ENCODE data around the gene NT5M.

Gene NT5M

DNA sequence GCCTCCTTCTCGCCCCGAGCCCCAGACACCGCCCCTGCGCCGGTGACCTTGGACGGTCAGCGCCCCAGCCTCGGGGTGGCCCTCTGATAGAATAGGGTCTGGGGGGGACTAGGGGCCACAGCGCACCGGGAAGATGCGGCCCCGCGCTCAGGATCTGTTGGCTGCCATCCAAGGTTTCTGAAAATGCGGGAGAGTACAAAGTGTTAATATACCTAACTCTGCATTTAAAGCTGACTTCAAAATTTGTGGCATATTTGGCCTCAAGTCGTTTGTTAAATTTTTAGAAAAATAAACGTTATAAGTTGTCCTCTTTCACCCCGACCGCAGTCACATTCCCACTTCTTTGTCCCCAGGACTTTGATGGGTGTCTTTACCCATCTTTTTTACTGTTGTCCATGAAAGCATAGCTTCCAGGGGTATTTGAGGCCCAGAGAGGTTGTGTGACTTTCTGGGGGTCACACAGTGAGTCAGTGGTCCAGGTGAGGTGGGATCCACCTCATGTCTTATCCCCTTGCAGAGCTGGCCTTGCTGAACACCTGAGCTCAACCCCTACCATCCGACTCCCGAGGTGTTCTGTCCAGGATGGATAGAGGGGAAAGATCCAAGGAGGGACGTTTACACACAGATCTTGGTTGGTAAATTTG, 796 bp downstream of the NT5M start:
- no peak for DNase-seq (ENCODE audit: low read depth)

DNA sequence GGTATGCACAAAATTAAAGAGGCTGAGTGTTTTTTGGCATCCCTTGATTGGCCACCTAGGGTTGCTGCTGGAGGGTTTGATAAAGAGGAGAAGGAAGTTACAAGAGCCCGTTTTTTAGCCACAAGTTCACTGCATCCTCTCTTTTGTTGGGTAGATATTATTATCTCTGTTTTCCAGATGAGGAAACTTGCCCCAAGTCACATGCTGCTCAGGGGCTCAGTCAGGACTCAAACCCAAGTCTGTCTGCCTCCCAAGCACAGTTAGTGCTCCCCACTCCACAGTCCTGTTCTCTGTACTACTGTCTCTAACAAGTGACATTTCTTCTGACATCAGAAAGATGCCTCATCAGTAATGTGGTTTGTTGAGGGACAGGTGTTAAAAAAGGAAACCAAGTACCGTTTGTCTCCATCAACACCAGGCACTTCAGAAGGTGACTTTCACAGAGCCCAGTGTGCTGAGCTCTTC, 1.4 kb downstream of the NT5M start:
- no peak for DNase-seq (ENCODE audit: low read depth)

DNA sequence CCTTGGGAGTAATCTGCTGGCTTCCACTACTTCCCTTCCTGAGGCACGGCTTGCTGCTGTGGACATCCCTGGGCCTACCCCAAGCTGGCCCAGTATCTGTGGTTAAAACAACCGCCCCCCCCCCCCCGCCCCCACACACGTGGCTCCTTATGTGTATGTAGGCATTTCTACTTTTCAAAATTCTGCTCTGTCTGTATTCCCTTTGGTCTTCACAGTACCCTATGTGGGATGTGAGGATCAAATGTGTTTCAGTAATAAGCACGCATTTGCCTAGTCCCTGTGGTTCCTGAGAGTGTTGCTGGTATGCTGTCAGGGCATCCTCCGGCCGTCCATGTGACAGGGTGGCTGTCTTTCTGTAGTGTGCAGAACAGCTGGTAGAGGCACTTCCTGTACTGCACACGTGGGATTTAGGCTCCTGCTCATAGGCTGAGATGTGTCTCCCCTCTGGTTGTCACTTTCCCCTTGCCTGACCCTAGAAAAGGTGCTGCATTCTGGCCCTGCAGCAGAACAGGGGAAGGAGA, 2.2 kb downstream of the NT5M start:
- DNase-seq (ENCODE audit: low read depth) = peak; percentile 37

DNA sequence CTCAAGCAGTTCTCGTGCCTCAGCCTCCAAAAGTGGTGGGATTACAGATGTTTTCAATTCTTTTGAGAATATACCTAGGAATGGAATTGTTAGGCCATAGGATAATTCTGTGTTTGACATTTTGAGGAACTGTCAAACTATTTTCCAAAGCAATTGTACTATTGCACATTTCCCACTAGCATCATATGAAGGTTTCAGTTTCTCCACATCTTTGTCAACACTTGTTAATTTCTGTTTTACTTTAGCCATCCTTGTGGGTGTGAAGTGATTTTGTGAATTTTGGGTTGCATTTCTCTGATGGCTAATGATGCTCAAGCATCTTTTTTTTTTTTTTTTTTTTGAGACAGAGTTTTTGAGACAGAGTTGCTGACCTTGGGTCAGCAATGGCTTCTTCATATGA, 6.2 kb downstream of the NT5M start:
- no peak for DNase-seq (ENCODE audit: low read depth)

DNA sequence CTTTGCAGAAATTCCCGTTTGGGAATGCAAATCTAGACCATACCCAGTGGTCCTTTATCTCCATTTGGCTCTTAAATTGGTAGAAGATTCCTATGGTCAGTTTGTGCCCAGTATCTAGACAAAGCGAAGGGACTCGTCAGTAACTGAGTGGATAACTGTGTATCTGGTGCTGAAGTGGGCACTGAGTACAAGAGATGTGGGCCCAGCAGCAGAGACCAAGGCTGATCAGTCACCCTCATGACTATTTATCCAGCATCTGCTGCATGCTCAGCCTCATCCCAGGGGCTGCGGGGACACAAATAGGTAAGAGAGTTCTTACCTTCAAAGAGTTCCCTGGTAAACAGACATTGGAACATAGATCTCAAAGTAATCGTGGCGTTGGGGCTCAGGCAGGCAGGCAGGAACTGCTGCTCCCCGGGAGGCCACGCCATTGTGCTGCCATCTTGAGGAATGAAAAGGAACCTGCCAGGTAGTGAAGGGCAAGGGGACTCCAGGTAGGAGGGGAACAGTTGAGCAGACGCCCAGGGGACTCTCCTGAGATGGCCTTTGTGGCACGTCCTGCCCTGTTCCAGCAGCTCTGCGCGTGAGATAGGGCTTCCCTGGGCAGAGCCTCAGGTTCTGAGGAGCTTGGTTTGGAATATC, 10.3 kb downstream of the NT5M start:
- DNase-seq (ENCODE audit: low read depth) = peak; percentile 56

DNA sequence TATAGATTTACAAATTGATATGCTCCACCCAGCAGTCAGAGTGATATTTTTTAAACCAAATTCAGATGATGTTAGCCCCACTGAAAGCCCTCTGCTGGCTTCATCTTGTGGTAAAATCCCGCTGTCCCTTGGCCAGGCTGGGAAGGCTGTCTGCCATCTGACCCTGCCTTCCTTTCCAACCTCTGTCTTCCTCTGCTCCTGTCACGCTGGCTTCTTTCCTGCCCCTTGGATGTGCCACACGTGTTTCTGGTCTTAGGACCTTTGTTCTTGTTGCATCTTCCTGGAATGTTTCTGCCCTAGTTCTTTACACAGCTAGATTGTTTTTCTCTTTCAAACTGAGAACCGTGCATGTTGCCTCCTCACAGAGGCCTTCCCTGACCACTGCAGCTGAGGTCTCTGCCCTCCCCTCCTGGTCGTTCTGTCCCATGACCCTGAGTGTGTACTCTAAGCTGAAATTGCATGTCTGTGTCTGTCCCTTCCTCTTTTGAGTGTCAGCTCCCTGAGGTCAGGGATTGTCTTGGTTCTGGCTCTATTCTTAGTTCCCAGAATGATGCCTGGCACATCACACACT, 11.4 kb downstream of the NT5M start:
- no peak for DNase-seq (ENCODE audit: low read depth)

DNA sequence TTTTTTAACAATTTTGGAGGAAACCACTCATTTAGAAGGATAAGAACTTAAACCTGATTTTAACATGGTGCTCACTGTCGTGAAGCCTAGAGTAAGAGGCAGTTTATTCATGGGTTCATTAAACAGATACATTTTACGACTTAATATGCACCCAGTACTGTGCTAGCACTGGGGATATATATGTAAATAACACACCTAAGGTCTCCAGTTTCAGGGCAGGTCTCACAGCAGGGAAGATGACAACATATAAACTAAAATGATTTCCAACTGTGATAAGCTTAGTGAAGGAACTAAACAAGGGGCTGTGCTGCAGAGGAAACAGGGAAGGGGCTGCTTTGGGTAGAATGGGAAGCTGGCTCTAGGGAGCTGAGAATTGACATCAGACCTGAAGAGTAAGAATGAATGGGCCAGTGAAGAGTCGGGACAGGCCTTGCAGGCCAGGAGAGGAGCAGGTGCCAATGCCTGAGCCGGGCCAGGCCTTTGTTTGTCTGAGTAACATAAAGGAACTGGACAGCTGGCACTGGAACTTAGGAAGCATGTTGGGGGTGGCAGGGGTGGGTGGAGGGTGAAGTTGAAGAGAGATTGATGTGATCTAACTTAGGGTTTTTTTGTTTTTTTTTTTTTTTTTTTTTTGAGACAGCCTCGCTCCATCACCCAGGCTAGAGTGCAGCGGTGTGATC, 12.1 kb downstream of the NT5M start:
- no peak for DNase-seq (ENCODE audit: low read depth)

DNA sequence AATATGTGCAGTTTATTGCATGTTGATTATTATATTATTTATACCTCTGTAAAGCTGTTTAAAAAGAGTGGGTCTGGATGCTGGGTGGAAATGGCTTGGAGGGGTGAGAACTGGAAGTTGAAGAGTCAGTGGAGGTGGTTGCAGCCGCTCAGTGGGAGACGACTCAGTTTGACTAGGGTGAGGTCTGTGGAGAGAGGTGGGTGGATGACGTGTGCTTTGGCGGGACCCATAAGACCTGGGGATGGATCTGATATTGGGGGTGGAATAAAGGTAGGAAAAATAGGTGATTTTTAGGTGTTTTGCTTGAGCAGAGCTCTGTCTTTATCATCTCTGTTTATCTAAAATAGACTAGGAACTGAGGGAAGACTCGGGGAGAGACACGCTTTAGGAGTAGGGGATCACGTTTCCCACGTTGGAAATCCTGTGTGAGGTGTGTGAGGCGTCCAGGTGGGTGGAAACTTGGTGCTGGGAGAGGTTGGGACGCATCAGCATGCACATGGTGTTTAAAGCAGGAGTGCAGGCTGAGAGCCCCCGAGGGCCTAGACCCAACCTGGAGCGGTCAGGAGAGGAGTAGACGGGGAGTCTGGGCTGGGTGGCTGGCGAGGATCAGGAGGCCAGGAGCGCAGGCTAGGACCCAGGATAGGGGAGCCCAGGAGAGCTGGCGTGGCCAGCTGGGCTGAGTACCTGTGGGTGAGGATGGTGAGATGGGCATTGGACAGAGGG, 17.2 kb downstream of the NT5M start:
- DNase-seq (ENCODE audit: low read depth) = no peak

DNA sequence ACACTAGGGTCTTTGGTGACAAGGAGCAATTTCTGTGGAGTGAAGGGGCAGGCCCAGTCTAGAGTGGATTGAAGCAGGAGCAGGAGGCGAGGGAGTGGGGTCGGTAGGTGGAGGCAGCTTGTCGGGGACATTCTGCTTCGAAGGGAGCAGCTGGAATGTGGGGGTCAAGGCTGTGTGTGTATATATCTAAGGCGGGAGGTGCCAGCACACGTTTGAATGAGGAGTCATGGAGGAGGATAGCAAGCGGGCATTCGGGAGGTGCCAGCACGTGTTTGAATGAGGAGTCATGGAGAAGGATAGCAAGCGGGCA, 17.7 kb downstream of the NT5M start:
- no peak for DNase-seq (ENCODE audit: low read depth)

DNA sequence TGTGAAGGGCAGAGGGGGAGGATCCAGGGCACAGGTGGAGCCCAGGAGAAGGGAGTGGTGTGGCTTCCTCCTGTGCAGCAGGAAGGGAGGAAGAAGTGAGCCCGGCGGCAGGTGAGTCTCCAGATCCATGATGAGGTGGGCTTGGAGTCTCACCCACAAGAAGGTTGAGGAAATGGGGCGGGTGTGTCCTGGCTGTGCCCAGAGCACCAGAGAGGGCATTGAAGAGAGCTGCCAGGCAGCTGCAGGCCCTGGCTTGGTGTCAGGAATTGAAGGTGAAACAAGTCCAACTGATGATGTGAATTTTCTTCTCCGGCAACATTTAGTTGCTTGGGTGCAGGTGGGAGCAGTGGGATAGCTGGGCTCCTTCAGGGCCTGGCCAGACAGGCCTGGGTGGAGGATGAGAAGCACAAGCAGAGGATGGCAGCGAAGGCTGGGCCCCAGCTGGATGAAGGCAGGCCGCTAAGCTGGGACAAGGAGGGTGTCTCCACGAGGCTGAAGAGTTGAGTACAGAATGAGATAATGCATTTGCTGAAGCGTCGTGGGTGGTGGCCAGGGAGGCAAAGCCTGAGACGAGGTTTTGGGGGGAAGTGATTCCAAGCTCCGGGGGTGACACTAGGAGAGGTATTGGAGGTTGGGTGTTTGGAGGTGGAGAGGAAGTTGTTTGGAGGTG, 18.3 kb downstream of the NT5M start:
- no peak for DNase-seq (ENCODE audit: low read depth)

DNA sequence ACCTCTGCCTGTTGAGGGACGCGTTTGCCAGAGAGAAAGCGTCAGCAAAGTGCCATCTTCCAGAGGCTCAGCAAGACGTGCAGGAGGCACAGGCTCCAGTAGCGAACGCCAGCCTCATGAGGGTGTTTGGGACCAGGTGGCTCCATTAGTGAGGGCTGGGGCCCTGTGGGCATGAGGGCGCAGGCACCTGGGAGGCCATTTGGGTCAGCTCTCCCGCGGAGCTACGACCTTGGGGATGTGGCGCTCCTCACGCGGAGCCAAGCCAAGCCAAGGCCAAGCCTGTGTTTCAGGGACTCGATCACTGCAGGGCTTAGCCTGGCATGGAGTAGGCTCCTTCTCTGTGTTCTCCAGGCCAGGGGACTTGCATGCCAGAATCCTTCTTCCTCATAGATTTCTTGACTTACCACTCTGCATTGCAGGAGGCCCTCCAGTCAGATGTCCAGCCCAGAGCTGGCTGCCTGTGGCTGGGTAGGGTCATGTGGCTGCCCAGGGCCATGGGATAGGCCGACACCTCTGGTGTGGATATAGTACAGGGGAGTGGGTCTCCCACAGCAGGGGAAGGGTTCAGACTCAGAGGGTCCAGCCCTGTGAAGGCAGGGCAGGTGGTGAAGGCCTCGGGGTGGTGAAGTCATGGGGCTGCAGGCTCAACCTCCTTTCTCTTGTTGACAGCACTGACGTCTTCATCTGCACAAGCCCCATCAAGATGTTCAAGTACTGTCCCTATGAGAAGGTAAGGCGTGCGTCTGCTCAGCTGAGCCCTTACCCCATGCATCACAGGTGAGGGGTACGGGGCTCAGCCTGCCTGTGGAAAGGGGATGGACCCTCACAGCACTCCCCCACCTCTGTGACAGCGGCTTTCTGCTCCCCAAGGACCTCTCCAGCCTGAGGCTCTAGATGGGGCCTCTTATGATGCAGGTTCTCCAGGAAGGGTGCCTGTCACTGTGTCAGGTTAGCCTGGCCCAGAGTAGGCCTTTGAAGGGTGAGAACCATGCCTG, 19.6 kb downstream of the NT5M start:
- DNase-seq (ENCODE audit: low read depth) = no peak

DNA sequence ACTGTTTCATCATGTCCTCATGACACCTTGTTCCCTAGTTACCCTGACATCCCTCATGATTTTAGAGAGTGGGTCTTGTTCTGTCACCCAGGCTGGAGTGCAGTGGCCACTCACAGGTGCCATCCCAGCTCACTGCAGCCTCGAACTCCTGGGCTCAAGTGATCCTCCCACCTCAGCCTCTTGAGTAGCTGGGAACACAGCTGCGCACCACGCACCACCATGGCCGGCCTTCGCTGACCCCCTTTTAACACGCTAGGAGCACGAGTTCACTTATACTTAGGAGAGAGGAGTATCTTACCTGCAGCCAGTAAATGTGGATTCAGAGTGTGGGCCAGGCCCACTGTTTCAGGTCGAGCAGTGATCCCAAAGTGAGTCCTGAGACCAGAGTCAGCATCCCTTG, 21.4 kb downstream of the NT5M start:
- DNase-seq (ENCODE audit: low read depth) = no peak

DNA sequence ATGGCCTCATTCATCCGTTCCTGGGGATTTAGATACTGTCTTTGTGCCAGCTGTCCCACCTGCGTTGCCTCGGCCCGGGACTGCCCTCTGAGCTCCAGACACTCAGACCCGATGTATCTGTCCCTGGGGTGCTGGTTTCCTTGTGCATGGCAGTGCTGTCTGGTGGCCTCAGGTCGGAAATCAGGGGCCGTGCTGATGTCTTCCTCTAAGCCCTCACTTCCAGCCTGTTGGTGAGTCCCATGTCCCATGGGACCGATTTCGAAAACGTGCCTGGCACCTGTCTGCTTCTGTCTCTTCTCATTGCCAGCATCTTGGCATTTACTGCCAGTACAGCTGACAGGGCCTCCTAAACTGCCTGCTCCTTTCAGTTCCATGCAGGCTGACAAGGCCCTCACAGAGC, 22.1 kb downstream of the NT5M start:
- no peak for DNase-seq (ENCODE audit: low read depth)

DNA sequence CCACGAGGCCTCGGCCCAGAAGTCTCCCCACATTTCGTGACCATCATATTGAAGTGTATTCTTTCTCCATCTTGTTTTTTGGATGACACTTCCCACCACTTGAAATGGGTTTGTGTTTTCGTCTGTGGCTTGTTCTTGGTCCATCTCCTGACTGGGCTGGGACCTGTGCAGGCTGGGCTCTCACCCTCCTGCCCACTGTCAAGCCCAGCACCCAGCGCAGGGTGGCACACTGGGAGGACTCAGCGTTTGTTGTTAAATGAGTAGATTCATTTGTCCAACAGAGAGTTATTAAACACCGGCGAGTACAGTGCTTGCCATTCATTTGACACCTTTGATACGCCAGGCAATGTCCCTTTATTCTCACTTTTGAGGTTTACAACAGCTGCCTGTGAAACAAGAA, 22.6 kb downstream of the NT5M start:
- DNase-seq (ENCODE audit: low read depth) = no peak

DNA sequence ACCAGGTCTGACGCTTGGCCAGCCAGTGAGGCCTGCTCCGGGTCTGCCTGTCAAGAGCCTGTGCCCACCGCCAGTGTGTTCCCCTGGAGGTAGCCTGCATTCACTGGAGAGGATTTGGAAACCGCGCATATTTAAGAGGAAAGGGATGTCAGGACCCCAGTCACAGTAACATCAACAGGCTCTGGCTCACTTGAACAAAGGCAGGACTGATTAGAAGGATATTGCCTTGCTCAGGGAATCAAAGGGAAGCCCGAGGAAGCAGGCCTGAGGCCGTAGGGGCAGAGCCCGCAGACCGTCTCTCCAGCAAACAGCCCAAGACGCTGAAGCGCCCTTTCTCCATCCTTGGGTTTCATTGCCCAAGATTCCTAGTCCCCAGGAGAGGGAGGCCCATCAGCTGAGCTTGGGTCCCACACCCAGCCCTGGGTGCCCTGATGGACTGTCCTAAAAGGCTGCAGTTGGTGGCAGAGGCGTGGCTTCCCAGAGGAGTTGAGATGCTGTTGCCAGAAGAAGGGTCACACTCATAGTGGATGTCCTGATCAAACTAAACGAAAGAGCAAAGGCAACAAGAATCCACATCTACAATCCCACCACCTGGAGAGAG, 23.2 kb downstream of the NT5M start:
- DNase-seq (ENCODE audit: low read depth) = no peak

DNA sequence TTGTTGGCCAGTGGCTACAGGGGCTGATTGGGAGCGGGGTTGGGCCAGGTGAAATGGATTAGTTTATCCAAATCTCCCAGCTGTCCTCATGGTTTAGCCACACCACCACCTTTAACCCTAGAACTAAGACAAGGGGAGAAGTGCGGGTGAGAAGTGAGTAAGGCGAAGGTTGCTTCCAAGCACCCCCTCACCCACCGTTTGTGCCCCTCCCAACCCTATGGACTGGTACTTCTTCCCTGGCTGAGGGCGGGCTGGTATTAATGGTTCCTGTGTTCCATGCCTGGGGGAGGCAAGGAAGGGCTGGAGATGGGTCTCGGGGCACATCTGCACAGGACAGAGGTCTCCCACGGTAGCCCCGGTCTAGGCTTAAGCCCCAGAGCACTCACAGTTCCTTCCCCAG, 25.1 kb downstream of the NT5M start:
- no peak for DNase-seq (ENCODE audit: low read depth)

DNA sequence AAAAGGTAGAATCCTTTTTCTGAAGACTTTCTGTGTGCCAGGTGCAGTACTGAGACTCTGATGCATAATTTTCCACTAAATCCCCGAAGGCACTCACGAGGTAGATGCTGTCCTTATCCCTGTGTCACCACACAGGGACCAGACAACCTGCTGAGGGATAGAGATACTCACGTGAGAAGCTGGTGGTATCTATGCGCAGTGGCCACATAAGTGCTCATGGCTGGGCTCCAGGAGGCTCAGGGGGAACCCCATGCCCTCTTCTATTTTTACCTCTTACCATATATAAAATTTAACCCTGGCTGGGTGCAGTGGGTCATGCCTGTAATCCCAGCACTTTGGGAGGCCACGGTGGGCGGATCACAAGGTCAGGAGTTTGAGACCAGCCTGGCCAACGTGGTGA, 38.3 kb downstream of the NT5M start:
- DNase-seq (ENCODE audit: low read depth) = no peak

DNA sequence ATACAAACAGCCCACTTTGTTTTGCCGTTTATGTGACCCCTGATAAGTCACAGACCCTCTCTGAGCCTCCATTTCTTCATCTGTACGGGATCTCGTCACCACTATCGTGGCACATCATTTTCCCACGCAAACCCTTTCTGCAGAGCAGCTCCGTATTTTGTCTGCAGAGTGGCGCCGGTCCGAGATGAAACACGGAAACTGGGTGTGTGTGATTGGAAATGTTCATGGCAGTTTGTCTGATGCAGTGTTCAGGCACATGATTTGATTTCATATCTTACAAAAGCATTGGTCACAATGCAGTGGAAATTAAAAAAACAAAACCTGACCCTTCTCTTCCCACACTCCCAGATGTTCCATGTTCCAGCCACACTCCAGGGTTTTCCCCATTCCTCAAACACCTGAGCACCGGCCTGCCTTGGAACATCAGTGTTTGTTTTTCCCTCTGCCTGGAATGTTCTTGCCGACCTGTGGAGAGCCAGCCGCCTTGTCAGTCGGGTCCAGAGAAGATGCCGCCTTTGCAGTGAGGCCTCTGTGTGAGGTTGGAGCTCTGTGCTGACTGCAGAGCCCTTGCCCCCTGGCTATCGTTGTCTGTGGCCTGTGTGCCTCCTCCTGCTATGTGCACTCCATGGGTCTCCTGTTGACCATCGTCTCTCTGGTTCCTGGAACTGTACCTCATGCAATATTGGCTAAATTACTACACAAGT, 39.2 kb downstream of the NT5M start:
- no peak for DNase-seq (ENCODE audit: low read depth)

DNA sequence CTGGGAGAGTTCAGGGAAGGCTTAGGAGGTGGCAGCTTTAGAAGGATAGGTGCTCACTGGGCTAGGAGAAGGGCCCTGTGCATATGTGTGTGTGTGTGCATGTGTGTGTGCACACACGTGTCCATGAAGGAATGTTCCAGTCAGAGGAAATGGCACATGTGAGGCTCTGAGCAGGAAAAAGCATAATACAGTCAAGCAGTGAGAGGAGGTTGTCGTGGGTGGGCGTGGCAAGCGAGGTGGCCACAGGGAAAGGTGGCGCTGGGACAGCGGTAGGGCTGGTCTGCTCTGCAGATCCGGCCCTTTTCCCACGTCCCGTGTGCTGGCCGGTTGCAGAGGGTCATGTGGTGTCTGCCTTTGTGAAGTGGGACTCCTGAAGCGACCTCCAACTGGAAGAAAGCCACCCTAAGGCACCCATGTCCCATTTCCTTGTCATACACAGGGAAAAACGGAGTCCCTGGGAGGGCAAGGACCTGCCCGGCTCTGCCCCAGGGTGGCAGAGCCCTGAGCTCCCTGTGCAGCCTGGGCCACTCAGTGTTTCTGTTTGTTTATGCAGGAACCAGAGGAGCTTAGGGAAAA, 40.1 kb downstream of the NT5M start:
- DNase-seq (ENCODE audit: low read depth) = no peak

All from stimulated activated CD8-positive, alpha-beta memory T cell treated with anti-CD3 and anti-CD28 coated beads, Interleukin-12 subunit alpha, Interleukin-12 subunit beta, amount 100 ng/mL, for 1 hour (primary cell).